ENCODE data around the gene KRR1. TPM values are rescaled to one million over a fixed set of nuclear protein-coding genes. Genes with fewer than 3 reads are reported as not detected.

The KRR1 gene
- total RNA-seq, 2 donors from 2014 or later = 9.3 to 33.9 TPM

DNA sequence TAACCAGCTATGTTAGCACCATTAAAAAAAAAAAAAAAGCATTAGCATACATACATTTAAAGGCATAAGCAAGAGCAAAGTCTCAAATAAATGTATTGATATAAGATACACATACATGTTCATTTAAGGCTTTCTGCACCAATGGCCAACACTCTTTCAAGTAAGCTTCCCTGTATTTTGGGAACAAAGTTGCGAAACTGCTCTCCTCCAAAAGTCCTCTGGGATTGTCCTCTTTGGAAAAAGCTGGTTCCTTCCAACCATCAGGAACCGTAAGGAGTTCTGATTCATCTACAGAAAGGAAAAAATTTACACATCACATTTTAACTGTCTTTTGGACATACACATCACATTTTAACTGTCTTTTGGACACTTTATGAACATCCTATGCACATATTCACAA, 3.2 kb downstream of the KRR1 start:
- intact Hi-C loops (cut with DNase I) = no loop called here

DNA sequence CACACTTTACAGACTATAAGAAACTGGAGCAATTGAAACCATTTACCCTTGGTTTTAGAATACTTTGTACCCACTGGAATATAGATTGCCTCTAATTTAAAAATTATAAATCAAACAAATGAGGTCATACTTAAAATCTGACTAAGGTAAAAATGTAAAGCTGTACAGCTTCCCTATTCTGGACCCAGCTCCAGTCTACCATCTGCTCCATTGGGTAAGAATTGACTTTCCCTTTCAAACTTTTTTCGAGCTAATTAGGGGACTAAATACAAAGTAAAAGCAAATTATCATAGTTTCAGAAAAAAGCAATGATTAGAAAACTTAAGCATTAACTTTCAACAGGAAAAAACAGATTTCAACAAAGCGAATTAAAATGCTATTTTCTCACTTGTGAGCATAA, 4.3 kb downstream of the KRR1 start:
- TF ChIP-seq POLR2A (IDR thresholded peaks at IDR 0.05) = no peak
- TF ChIP-seq, protein P1, sequence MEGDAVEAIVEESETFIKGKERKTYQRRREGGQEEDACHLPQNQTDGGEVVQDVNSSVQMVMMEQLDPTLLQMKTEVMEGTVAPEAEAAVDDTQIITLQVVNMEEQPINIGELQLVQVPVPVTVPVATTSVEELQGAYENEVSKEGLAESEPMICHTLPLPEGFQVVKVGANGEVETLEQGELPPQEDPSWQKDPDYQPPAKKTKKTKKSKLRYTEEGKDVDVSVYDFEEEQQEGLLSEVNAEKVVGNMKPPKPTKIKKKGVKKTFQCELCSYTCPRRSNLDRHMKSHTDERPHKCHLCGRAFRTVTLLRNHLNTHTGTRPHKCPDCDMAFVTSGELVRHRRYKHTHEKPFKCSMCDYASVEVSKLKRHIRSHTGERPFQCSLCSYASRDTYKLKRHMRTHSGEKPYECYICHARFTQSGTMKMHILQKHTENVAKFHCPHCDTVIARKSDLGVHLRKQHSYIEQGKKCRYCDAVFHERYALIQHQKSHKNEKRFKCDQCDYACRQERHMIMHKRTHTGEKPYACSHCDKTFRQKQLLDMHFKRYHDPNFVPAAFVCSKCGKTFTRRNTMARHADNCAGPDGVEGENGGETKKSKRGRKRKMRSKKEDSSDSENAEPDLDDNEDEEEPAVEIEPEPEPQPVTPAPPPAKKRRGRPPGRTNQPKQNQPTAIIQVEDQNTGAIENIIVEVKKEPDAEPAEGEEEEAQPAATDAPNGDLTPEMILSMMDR (IDR thresholded peaks at IDR 0.05) = no peak
- H3K27ac ChIP-seq = no peak overlapping the region
- intact Hi-C loops (cut with DNase I) = no loop called here
- 65 to 69% methylated on average over 2 of the region's 2 CpGs for WGBS, 2 donors
- H3K4me1 ChIP-seq = peaks cover 28% of the 10 kb centered on the region
- ATAC-seq (no peak), DNase-seq (no peak)
- H3K9me3 ChIP-seq = no peaks in the 10 kb centered on the region
- no peak overlapping the region for H3K4me3 ChIP-seq
- peaks cover 0 to 5% of the 10 kb centered on the region in 2 donors for H3K36me3 ChIP-seq (replicated peaks in 1 of 2; ENCODE audit: insufficient read depth in 1 of 2, low read depth in 2 of 2)
- H3K27me3 ChIP-seq = no peaks in the 10 kb centered on the region

More for the DNA sequence above, 3.2 kb downstream of the KRR1 start:
- H3K4me3 ChIP-seq = no peak overlapping the region
- no peak overlapping the region for H3K27ac ChIP-seq
- peaks cover 30% of the 10 kb centered on the region for H3K4me1 ChIP-seq
- H3K9me3 ChIP-seq = no peaks in the 10 kb centered on the region
- peaks cover 0 to 5% of the 10 kb centered on the region in 2 donors for H3K36me3 ChIP-seq (replicated peaks in 1 of 2; ENCODE audit: insufficient read depth in 1 of 2, low read depth in 2 of 2)
- WGBS, 2 donors = 70 to 76% methylated on average over 2 of the region's 2 CpGs
- no peak for TF ChIP-seq POLR2A (IDR thresholded peaks at IDR 0.05)
- TF ChIP-seq, protein P1 (IDR thresholded peaks at IDR 0.05) = no peak
- DNase-seq (no peak), ATAC-seq (no peak)
- no peaks in the 10 kb centered on the region for H3K27me3 ChIP-seq

DNA sequence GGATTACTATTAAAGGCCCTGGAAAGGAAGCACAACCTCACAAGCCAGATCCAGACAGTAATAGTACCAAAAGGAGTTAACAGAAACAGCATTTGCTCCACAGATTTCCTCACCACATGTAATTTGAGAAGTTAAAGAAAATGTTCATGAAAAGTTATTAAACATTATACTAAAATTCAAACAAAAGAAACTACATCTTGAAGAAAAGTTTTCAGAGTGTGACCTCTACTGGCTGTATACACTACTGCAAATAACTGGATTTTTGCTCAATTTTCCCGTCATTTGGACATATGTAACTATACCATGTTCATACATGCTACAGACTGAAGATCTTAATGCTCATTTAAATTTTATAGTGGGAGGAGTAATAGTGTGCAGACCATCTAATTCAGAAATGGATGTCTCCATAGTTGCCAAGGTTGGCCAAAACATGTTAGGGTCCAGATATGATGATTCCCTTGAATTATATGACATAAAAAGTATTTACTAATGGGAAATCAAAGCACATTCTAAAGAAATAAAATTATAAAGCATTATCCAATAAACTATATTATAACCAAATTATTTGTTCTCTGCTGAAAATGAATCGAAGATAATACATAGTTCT, 5.6 kb downstream of the KRR1 start:
- ATAC-seq = peak; percentile 35
- WGBS, 2 donors = 58 to 70% methylated on average over 2 of the region's 2 CpGs

DNA sequence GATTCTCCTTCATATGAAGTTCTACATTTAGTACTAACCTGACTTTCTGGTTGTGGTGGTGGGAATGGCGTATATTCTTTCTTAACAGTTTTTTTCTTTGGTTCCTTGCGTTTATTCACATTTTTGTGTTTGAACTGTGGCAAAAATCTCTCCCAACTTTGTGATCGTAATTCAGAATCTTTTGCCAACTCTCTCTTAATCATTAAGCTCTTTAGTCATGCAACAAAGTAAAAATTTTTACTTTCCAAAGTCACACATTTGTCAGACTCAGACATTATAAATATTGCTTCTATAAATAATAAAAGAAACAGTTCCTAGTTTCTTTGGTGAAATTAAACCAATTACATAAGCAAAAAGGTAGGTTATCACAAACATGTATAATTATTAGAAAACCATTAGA, 7.5 kb downstream of the KRR1 start:
- DNase-seq = no peak
- no peaks in the 10 kb centered on the region for H3K9me3 ChIP-seq
- no peak overlapping the region for H3K4me3 ChIP-seq
- ATAC-seq = no peak
- peaks cover 5% of the 10 kb centered on the region for H3K4me1 ChIP-seq
- no peak for TF ChIP-seq POLR2A (IDR thresholded peaks at IDR 0.05)
- TF ChIP-seq, protein P1 (IDR thresholded peaks at IDR 0.05) = no peak
- no peak overlapping the region for H3K27ac ChIP-seq
- H3K27me3 ChIP-seq = no peaks in the 10 kb centered on the region
- WGBS, 2 donors = 41 to 52% methylated on average over 3 of the region's 3 CpGs
- H3K36me3 ChIP-seq (replicated peaks in 1 of 2; ENCODE audit: insufficient read depth in 1 of 2, low read depth in 2 of 2) = peaks cover 9 to 21% of the 10 kb centered on the region in 2 donors
- intact Hi-C loops (cut with DNase I) = no loop called here

More for the DNA sequence above, 5.6 kb downstream of the KRR1 start:
- intact Hi-C loops (cut with DNase I) = no loop called here
- peaks cover 24% of the 10 kb centered on the region for H3K4me1 ChIP-seq
- H3K9me3 ChIP-seq = no peaks in the 10 kb centered on the region
- H3K36me3 ChIP-seq (replicated peaks in 1 of 2; ENCODE audit: insufficient read depth in 1 of 2, low read depth in 2 of 2) = peaks cover 6 to 15% of the 10 kb centered on the region in 2 donors
- DNase-seq = no peak
- TF ChIP-seq, protein P1 (IDR thresholded peaks at IDR 0.05) = peak in 6 of 7 experiments; percentile 36 to 51 (median 42)
- no peak for TF ChIP-seq POLR2A (IDR thresholded peaks at IDR 0.05)
- H3K27ac ChIP-seq = no peak overlapping the region
- no peaks in the 10 kb centered on the region for H3K27me3 ChIP-seq
- no peak overlapping the region for H3K4me3 ChIP-seq

DNA sequence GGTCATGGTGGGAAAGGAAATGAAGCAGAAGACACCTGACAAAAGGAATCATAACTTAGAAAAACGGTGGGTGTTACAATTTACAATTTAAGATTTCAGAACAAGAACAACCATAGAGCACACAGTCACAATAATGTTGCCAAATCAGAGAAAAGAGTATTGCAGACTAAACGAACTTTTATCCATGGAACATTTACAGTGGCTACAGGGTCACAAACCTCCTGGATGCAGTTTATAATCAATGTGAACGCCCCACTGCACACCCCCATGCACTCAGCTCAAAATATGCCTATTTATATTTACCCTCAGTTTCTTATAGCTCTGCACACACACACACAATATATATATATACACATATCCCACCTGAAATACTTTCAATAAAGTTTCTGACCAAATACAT, 8.0 kb downstream of the KRR1 start:
- peaks cover 9 to 21% of the 10 kb centered on the region in 2 donors for H3K36me3 ChIP-seq (replicated peaks in 1 of 2; ENCODE audit: insufficient read depth in 1 of 2, low read depth in 2 of 2)
- no peak for DNase-seq
- no peaks in the 10 kb centered on the region for H3K9me3 ChIP-seq
- no peak for ATAC-seq
- no peak for TF ChIP-seq POLR2A (IDR thresholded peaks at IDR 0.05)
- TF ChIP-seq, protein P1 (IDR thresholded peaks at IDR 0.05) = no peak
- no peaks in the 10 kb centered on the region for H3K27me3 ChIP-seq
- 61 to 65% methylated on average over 3 of the region's 3 CpGs for WGBS, 2 donors
- peaks cover 4% of the 10 kb centered on the region for H3K4me1 ChIP-seq
- intact Hi-C loops (cut with DNase I) = no loop called here
- no peak overlapping the region for H3K27ac ChIP-seq
- H3K4me3 ChIP-seq = no peak overlapping the region
